CD4-positive, alpha-beta T cell treated with Interleukin-10 for 1 hour (primary cell): ENCODE results near the gene NINJ1.

ENCODE experiments used
- DNase-seq: peaks from one replicate; pipeline ENCODE4 v3.0.0-alpha.2; 2020

Gene NINJ1

GRCh38 chr9:93159601-93160471 is 25.8 kb upstream of the NINJ1 start:
- peak; percentile 72 for DNase-seq

- DNase-seq = no peak
Measured at GRCh38 chr9:93156475-93157008, 22.5 kb upstream of the NINJ1 start.

GRCh38 chr9:93155716-93156474 is 21.8 kb upstream of the NINJ1 start:
- no peak for DNase-seq

- peak; percentile 49 for DNase-seq
Measured at GRCh38 chr9:93154293-93154903, 20.3 kb upstream of the NINJ1 start.

- no peak for DNase-seq
Measured at GRCh38 chr9:93151097-93151784, 17.2 kb upstream of the NINJ1 start.

GRCh38 chr9:93149361-93149760 is 15.3 kb upstream of the NINJ1 start:
- DNase-seq = no peak

GRCh38 chr9:93148721-93149120 is 14.7 kb upstream of the NINJ1 start:
- no peak for DNase-seq

- no peak for DNase-seq
Measured at GRCh38 chr9:93147632-93148031, 13.6 kb upstream of the NINJ1 start.

- DNase-seq = peak; percentile 40
Measured at GRCh38 chr9:93146696-93147095, 12.6 kb upstream of the NINJ1 start.

GRCh38 chr9:93143830-93144530 is 9.9 kb upstream of the NINJ1 start:
- DNase-seq = peak; percentile 76

GRCh38 chr9:93141771-93142483 is 7.9 kb upstream of the NINJ1 start:
- DNase-seq = no peak

- DNase-seq = no peak
Measured at GRCh38 chr9:93139365-93140182, 5.5 kb upstream of the NINJ1 start.

GRCh38 chr9:93138171-93138764 is 4.2 kb upstream of the NINJ1 start:
- DNase-seq = no peak

- DNase-seq = no peak
Measured at GRCh38 chr9:93137362-93137761, 3.3 kb upstream of the NINJ1 start.

GRCh38 chr9:93136011-93136440 is 2.0 kb upstream of the NINJ1 start:
- no peak for DNase-seq

- DNase-seq = no peak
Measured at GRCh38 chr9:93134740-93135444, 841 bp upstream of the NINJ1 start.

GRCh38 chr9:93133681-93134014 is 403 bp downstream of the NINJ1 start:
- DNase-seq = no peak

GRCh38 chr9:93132946-93133680 is 938 bp downstream of the NINJ1 start:
- DNase-seq = peak; percentile 73
